OCI-LY7 (cell line): ENCODE data around the gene NPC1.
A peak's percentile ranks its signal among the peaks of the same experiment; 100 is the strongest.

Experiments
- EZH2phosphoT487 ChIP-seq: fragments of 200-600 bp; sonication (generic); IDR thresholded peaks from 2 replicates; pipeline ENCODE4 v1.6.1; 2018; ENCODE audit warnings: low read depth, borderline replicate concordance, mild to moderate bottlenecking, mixed run types, antibody characterized with exemption, low read length, moderate library complexity, mixed read lengths
- TF ChIP-seq, protein P1 (sequence below): fragments of 200-600 bp; sonication (generic); conservative IDR thresholded peaks from 2 replicates; pipeline ENCODE4 v1.5.1; 2014; ENCODE audit warnings: mild to moderate bottlenecking, antibody characterized with exemption, low read length, moderate library complexity, mixed read lengths

- no peak for TF ChIP-seq EZH2phosphoT487
- TF ChIP-seq, protein P1, sequence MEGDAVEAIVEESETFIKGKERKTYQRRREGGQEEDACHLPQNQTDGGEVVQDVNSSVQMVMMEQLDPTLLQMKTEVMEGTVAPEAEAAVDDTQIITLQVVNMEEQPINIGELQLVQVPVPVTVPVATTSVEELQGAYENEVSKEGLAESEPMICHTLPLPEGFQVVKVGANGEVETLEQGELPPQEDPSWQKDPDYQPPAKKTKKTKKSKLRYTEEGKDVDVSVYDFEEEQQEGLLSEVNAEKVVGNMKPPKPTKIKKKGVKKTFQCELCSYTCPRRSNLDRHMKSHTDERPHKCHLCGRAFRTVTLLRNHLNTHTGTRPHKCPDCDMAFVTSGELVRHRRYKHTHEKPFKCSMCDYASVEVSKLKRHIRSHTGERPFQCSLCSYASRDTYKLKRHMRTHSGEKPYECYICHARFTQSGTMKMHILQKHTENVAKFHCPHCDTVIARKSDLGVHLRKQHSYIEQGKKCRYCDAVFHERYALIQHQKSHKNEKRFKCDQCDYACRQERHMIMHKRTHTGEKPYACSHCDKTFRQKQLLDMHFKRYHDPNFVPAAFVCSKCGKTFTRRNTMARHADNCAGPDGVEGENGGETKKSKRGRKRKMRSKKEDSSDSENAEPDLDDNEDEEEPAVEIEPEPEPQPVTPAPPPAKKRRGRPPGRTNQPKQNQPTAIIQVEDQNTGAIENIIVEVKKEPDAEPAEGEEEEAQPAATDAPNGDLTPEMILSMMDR, result 0 out of 2 replicates have a peak, but pooled peaks have one; percentile 7
Observed at GRCh38 chr18:23585007-23585871, 1.1 kb downstream of the NPC1 start.
